K562 (cell line): ENCODE data around the gene FKRP. TPM values are rescaled to one million over a fixed set of nuclear protein-coding genes. Genes with fewer than 3 reads are reported as not detected.

Experiments used
- ATAC-seq: fragments of 200-7000 bp; cut with Tn5 transposase; 3 replicates; pipeline ENCODE4 v1.9.1; 2020; ENCODE audit warnings: moderate library complexity
- BruUV-seq: library from RNA; stranded (reverse); fragments of 400-500 nt; replicated peaks from 2 replicates; lab custom pipeline; 2021; lab: Mats Ljungman, UMichigan
- CTCF ChIA-PET: fragments of 300-600 bp; formaldehyde crosslinking; extraction: SDS; loops from one replicate; lab custom pipeline; 2021; ENCODE audit warnings: low intra/inter-chr PET ratio; lab: Yijun Ruan, JAX
- POLR2A ChIA-PET: fragments of 300-600, 350-650 bp; sonication (Branson Sonifier 250); formaldehyde crosslinking; extraction: SDS; loops from one replicate; lab custom pipeline; 2021; ENCODE audit warnings: antibody characterized with exemption, inconsistent platforms; lab: Yijun Ruan, JAX
- DNase-seq, 4 experiments: peaks; one replicate each; pipeline versions ENCODE4 v3.0.0 to v3.0.0-alpha.2; 2011 to 2018; ENCODE audit warnings: low spot score in 3 of 4, mixed read lengths in 3 of 4; ENCODE audit errors: extremely low read depth in 1 of 4
- FAIRE-seq: peaks from 2 replicates; lab custom pipeline; 2011; peaks lifted over from hg19 to GRCh38; lab: Jason Lieb, UNC
- H2AFZ ChIP-seq: 2 replicates; pipeline ENCODE4 v1.6.0; 2011; ENCODE audit warnings: low read depth, low read length, control low read depth, inconsistent platforms
- H3K27ac ChIP-seq: fragments of 200-600 bp; 3 replicates; pipeline ENCODE4 v1.8.0; 2011; ENCODE audit warnings: low read depth, mild to moderate bottlenecking, control low read depth, inconsistent platforms, low read length, moderate library complexity, mixed read lengths; ENCODE audit errors: extremely low read depth
- H3K27me3 ChIP-seq, 2 experiments: fragments of 300-600 bp in 1 of 2; 2 replicates in 1 of 2; 3 replicates in 1 of 2; pipeline versions ENCODE4 v1.6.0 to v1.8.0; 2011; ENCODE audit warnings: inconsistent platforms in 2 of 2, low read length in 2 of 2, mild to moderate bottlenecking in 1 of 2, mixed read lengths in 1 of 2, moderate library complexity in 1 of 2; ENCODE audit not compliant: control insufficient read depth in 2 of 2, insufficient read depth in 2 of 2
- H3K36me3 ChIP-seq: fragments of 300-600 bp; 3 replicates; pipeline ENCODE4 v1.8.0; 2011; ENCODE audit warnings: mild to moderate bottlenecking, low read length, inconsistent platforms; ENCODE audit not compliant: control insufficient read depth, insufficient read depth
- H3K4me1 ChIP-seq, 2 experiments: fragments of 200-600 bp in 1 of 2; replicated peaks in 1 of 2; 2 replicates in 1 of 2; 3 replicates in 1 of 2; pipeline versions ENCODE4 v1.5.1 to v1.8.0; 2011; ENCODE audit warnings: inconsistent platforms in 2 of 2, low read length in 2 of 2, mild to moderate bottlenecking in 1 of 2, mixed read lengths in 1 of 2, moderate library complexity in 1 of 2; ENCODE audit not compliant: control insufficient read depth in 2 of 2, insufficient read depth in 2 of 2
- H3K4me2 ChIP-seq: 2 replicates; pipeline ENCODE4 v1.6.1; 2011; ENCODE audit warnings: low read length, control low read depth, inconsistent platforms, mixed read lengths; ENCODE audit not compliant: insufficient read depth
- H3K4me3 ChIP-seq: fragments of 200-600 bp; sonication (generic), shearing (Covaris generic); 2 replicates; pipeline ENCODE4 v1.5.1; 2016; ENCODE audit warnings: control low read depth, inconsistent platforms
- H3K79me2 ChIP-seq: fragments of 200-600 bp; 3 replicates; pipeline ENCODE4 v1.8.0; 2011; ENCODE audit warnings: low read length, inconsistent platforms; ENCODE audit not compliant: control insufficient read depth, insufficient read depth
- H3K9ac ChIP-seq, 2 experiments: 2 replicates each; pipeline versions ENCODE4 v1.6.0 to v1.6.1; 2011; ENCODE audit warnings: low read depth in 2 of 2, low read length in 2 of 2, control low read depth in 1 of 2, inconsistent platforms in 1 of 2, mild to moderate bottlenecking in 1 of 2, mixed read lengths in 1 of 2; ENCODE audit not compliant: insufficient read depth in 1 of 2
- H3K9me1 ChIP-seq: one replicate; pipeline ENCODE4 v1.6.0; 2011; ENCODE audit warnings: inconsistent platforms, mild to moderate bottlenecking, low read length, moderate library complexity; ENCODE audit not compliant: control insufficient read depth, insufficient read depth
- H3K9me3 ChIP-seq: replicated peaks from 2 replicates; pipeline ENCODE4 v1.5.1; 2011; ENCODE audit warnings: low read depth, low read length, inconsistent platforms; ENCODE audit not compliant: control insufficient read depth, insufficient read depth
- H4K20me1 ChIP-seq: replicated peaks from 2 replicates; pipeline ENCODE4 v1.6.1; 2011; ENCODE audit warnings: low read length, inconsistent platforms, mixed read lengths; ENCODE audit not compliant: control insufficient read depth, insufficient read depth
- CBX3 ChIP-seq, 2 experiments: IDR thresholded peaks; 1 replicate in 1 of 2; 2 replicates in 1 of 2; pipeline ENCODE4 v1.6.1; 2012; ENCODE audit warnings: inconsistent platforms in 2 of 2, low read length in 2 of 2, borderline replicate concordance in 1 of 2, control low read depth in 1 of 2
- DIDO1 ChIP-seq: fragments of 450-650 bp; IDR thresholded peaks from 2 replicates; pipeline ENCODE4 v1.6.1; 2016; ENCODE audit warnings: low read depth, missing biosample characterization, missing genetic modification characterization
- GTF3C2 ChIP-seq: IDR thresholded peaks from 3 replicates; pipeline ENCODE4 v1.6.1; 2011; ENCODE audit warnings: borderline replicate concordance, mild to moderate bottlenecking, moderate library complexity; ENCODE audit not compliant: insufficient read length; ENCODE audit errors: extremely low read depth
- HINFP ChIP-seq: fragments of 450-650 bp; conservative IDR thresholded peaks from 2 replicates; pipeline ENCODE4 v1.6.1; 2016; ENCODE audit warnings: missing genetic modification characterization, low read depth, mild to moderate bottlenecking, control low read depth, missing compliant biosample characterization
- HSF4 ChIP-seq: fragments of 250-450 bp; sonication (Bioruptor Pico); IDR thresholded peaks from 2 replicates; pipeline ENCODE4 v2.1.2; 2022; ENCODE audit warnings: mild to moderate bottlenecking, moderate library complexity, borderline replicate concordance
- MCM3 ChIP-seq: fragments of 450-650 bp; IDR thresholded peaks from 2 replicates; pipeline ENCODE4 v1.6.1; 2016
- MITF ChIP-seq: IDR thresholded peaks from 2 replicates; pipeline ENCODE4 v1.6.1; 2014; ENCODE audit warnings: antibody characterized with exemption
- NFRKB ChIP-seq: fragments of 450-650 bp; IDR thresholded peaks from 2 replicates; pipeline ENCODE4 v1.6.1; 2016; ENCODE audit warnings: low read depth
- SAP30 ChIP-seq: fragments of 200-600 bp; sonication (generic); IDR thresholded peaks from 2 replicates; pipeline ENCODE4 v1.6.1; 2012; ENCODE audit warnings: borderline replicate concordance, low read depth, mild to moderate bottlenecking, moderate library complexity, low read length, control low read depth, inconsistent platforms; ENCODE audit not compliant: insufficient read depth, poor library complexity, severe bottlenecking
- TAF7 ChIP-seq: fragments of 450-650 bp; IDR thresholded peaks from 2 replicates; pipeline ENCODE4 v1.6.1; 2016; ENCODE audit warnings: missing genetic modification characterization, missing compliant biosample characterization
- TARDBP ChIP-seq: fragments of 450-650 bp; IDR thresholded peaks from 2 replicates; pipeline ENCODE4 v1.6.1; 2016
- ZBTB17 ChIP-seq: fragments of 450-650 bp; formaldehyde crosslinking; IDR thresholded peaks from 2 replicates; pipeline ENCODE4 v1.4.0; 2020; ENCODE audit warnings: mild to moderate bottlenecking
- ZBTB43 ChIP-seq: sonication (generic); formaldehyde crosslinking; IDR thresholded peaks from 2 replicates; pipeline ENCODE4 v1.8.0; 2023; ENCODE audit warnings: mild to moderate bottlenecking, missing genetic modification reagents
- ZNF282 ChIP-seq: sonication (generic); formaldehyde crosslinking; IDR thresholded peaks from 2 replicates; pipeline ENCODE4 v1.8.1; 2023; ENCODE audit warnings: missing genetic modification reagents
- ZNF347 ChIP-seq: fragments of 450-650 bp; formaldehyde crosslinking; IDR thresholded peaks from 2 replicates; pipeline ENCODE4 v1.4.0; 2020; ENCODE audit warnings: low read depth, mild to moderate bottlenecking, moderate library complexity
- ZNF586 ChIP-seq: fragments of 450-650 bp; formaldehyde crosslinking; conservative IDR thresholded peaks from 2 replicates; pipeline ENCODE4 v1.4.0; 2020; ENCODE audit warnings: mild to moderate bottlenecking, moderate library complexity
- WGBS: fragments of 100-300 bp; shearing (Covaris generic); methylation state at CpG from one replicate; pipeline ENCODE4 v1.1.6; 2016; ENCODE audit warnings: low coverage, mixed read lengths; ENCODE audit not compliant: insufficient coverage; ENCODE audit errors: missing lambda C conversion rate; 5-methylcytosine and 5-hydroxymethylcytosine counted together
- in situ Hi-C: fragments of 300-500 bp; cut with MboI; formaldehyde crosslinking; loops from 4 replicates; pipeline ENCODE4 v1.15.0; 2018; ENCODE audit warnings: inconsistent platforms, mixed read lengths
- intact Hi-C: fragments of 100-400 bp; cut with micrococcal nuclease; formaldehyde crosslinking; loops from 2 replicates; pipeline ENCODE4 v1.14.2; 2022
- polyA plus RNA-seq, 8 experiments: library from polyadenylated mRNA; depleted of rRNA in 4 of 8; stranded (reverse) in 5 of 8; unstranded in 3 of 8; fragments of >200 nt; fragmentation: Nextera tagmentation in 2 of 8; fragmentation: Illumina TruSeq in 1 of 8; extraction: Ambion mirVana in 2 of 8; extraction: Trizol in 1 of 8; gene quantifications; 2 replicates each; pipeline versions ENCODE4 v1.2.1 to v1.2.3, GENCODE V29; 2011 to 2014; ENCODE audit warnings: inconsistent platforms in 1 of 8, missing spikeins in 1 of 8
- total RNA-seq, 7 experiments: library from RNA; depleted of rRNA in 6 of 7; stranded (reverse); fragments of >200 nt in 6 of 7; fragmentation: Illumina TruSeq in 2 of 7; extraction: Trizol in 2 of 7; gene quantifications; 2 replicates each; pipeline versions ENCODE4 v1.2.1 to v1.2.3, GENCODE V29; 2011 to 2021; ENCODE audit warnings: low replicate concordance in 1 of 7

FKRP gene
- total and polyA plus RNA-seq, 9 of the 15 experiments (the other 6 are each of a cell fraction or from before 2014, with no cell fraction given), result 0.68 to 16.1 (median 6.5) TPM

GRCh38 chr19:46760363-46760762 is 14.5 kb downstream of the FKRP start:
- Histone ChIP-seq H3K36me3 (peaks cover 9% of the 10 kb centered on the region; the same call in 2 of the 3 replicates), H3K27ac (no peak overlapping the region), H3K27me3 (no peaks in the 10 kb centered on the region), H3K9me1 (no peaks in the 10 kb centered on the region), H3K4me3 (no peak overlapping the region), H3K4me2 (no peak overlapping the region), H3K9ac (no peak overlapping the region), H3K79me2 (no peaks in the 10 kb centered on the region), H4K20me1 (no peaks in the 10 kb centered on the region), H3K9me3 (no peaks in the 10 kb centered on the region), H3K4me1 (peaks cover 2 to 13% of the 10 kb centered on the region in 2 experiments; a peak in 4 of 5 replicates), H2AFZ (no peak overlapping the region)
- CTCF ChIA-PET, result interaction anchor here (1.5 kb wide), 1 partner anchor 81 kb away, joined by 3 read pairs; no protein-coding TSS in a partner anchor
- WGBS, result 65% methylated on average over 5 of the region's 5 CpGs
- FAIRE-seq (no peak), DNase-seq (no peak), ATAC-seq (no peak)
- intact Hi-C loops (no loop called here), in situ Hi-C loops (no loop called here)
- POLR2A ChIA-PET, result interaction anchor here (0.9 to 1.2 kb wide), 2 partner anchors 24 to 26 kb away, joined by 3 read pairs; no protein-coding TSS in a partner anchor
- BruUV-seq, result no TSS peak
- TF ChIP-seq GTF3C2 (no peak), CBX3 (IDR thresholded peaks at IDR 0.05; ENCODE audit: borderline replicate concordance in 1 of 2, low read length in 2 of 2) (no peak), HINFP (tag) (no peak), MCM3 (no peak), SAP30 (no peak), TARDBP (no peak), ZNF282 (CRISPR knock-in tag) (no peak), TAF7 (no peak), DIDO1 (tag) (no peak), NFRKB (no peak), ZBTB17 (CRISPR knock-in tag) (no peak), MITF (no peak), HSF4 (CRISPR knock-in tag) (no peak), ZNF586 (CRISPR knock-in tag) (no peak), ZBTB43 (CRISPR knock-in tag) (no peak), ZNF347 (CRISPR knock-in tag) (no peak)
